Pulmonary artery endothelial cell (primary cell): ENCODE results near the gene ARHGAP10. TPM values are rescaled to one million over a fixed set of nuclear protein-coding genes. Genes with fewer than 3 reads are reported as not detected.
"Not testable (repeated sequence)": the region's sequence is repeated elsewhere in the genome, so short reads cannot be mapped to it uniquely, and the experiment has no call there.

Experiments used
- DNase-seq: peaks from one replicate; pipeline ENCODE4 v3.0.0-alpha.2; 2011; ENCODE audit warnings: low read depth, low spot score
- total RNA-seq: library from RNA; depleted of rRNA; stranded (reverse); fragments of >200 nt; gene quantifications from 2 replicates; pipeline ENCODE4 v1.2.3, GENCODE V29; 2014

The ARHGAP10 gene
- total RNA-seq, 1 donor from 2014 or later = 18.5 TPM

DNA sequence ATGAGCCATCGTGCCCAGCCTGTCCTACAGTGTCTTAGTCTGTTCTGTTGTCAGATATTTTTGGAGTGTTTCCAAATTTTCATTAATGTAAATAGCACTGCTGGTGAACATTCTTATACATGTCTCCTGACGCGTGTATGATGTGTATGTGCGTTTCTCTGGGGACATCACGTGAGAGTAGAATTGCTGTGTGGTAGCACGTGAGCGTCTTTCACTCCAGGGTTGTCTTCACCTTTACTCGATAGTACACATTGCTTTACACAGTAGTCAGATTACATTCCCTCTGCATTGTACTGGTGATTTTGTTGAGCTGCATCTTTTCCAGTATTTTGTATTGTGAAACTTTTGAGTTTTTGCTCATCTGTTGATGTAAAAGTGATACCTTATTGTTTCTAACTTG lies 60.0 kb downstream of the ARHGAP10 start:
- DNase-seq = no peak

DNA sequence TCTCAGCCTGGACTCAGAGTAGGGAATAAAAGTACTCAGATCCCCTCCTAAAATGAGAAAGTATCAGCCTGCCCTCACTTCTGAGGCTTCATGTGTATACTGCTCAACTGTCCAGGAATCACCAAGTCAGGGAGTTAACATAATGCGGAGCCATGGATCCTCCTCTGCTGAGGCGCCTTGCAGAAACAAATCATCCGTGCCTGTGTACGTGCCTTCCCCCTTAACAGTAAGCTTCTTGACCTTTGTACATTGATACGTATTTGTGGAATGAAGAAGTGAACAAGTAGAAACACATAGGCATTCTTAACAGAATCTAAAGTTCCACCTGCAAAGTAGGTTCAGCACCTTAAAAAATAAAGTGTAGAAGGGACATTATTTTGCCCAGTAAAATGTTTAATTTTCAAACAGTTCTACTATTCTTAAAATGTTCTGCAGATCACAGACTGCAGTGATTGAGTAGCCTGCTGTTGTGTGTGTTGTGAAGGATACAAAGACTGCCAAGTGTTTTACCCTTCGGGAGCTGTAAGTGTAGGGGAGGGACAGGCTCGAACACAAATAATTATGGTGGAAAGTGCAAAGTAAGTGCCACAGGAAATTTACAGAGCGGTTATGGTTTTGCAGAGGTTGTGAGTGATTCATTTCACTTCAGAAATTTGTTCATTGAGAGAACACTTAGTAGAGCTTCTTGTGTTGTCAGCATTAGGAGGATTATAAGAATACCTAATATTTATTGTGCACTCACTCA lies 61.9 kb downstream of the ARHGAP10 start:
- DNase-seq = no peak

DNA sequence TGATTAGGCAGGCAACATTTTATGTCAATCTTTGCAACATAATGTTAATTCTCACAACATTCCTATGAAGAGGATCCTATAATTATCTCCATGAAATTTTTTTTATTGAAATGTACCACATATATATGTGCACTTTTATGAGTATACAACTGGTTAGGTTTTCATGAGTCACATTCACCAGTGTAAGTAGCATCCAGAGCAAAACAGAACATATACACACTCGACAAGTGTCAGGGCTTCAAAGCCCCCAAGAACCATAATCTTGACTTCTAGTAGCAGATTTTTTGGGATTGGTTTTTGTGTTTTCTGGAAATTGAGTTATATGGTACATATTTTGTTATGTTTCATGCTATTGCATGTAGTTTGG lies 62.4 kb downstream of the ARHGAP10 start:
- no peak for DNase-seq

DNA sequence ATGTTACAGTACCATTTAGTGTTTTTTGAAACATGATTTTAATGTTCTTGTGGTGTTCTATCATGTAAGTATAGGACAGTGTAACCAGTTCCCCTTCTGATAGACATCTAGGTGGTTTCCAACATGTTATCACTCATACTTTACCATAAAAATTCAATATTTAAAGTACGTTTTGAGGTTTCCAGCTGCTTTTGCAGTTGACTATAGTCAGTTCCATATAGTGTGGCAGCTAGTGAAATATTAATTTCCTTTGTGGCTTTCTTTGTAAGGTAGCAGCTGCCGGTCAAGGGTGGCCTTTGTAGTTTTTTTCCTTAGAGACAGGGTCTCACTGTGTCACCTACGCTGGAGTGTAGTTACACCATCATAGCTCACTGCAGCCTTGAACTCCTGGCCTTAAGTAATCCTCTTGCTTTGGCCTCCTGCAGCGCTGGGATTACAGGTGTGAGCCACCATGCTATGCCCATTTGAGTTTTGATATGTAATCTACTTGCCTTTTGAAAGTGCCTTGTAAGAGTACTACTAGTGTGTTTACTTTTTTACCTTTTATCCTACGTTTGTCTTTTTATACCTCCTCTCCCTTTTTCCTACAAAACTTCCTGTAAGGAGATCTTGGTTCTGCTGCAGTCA lies 63.0 kb downstream of the ARHGAP10 start:
- DNase-seq = no peak

DNA sequence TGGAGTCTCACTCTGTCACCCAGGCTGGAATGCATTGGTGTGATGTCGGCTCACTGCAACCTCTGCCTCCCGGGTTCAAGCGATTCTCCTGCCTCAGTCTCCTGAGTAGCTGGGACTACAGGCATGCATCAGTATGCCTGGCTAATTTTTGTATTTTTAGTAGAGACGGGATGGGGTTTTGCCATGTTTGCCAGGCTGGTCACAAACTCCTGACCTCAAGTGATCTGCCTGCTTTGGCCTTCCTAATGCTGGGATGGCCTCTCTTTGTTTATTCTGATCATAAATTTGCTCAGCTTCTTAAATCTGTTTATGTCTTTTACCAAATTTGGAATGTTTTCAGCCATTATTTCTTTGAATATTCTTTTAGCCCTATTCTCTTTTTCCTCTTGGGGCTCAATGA lies 67.2 kb downstream of the ARHGAP10 start:
- not testable (repeated sequence) for DNase-seq

DNA sequence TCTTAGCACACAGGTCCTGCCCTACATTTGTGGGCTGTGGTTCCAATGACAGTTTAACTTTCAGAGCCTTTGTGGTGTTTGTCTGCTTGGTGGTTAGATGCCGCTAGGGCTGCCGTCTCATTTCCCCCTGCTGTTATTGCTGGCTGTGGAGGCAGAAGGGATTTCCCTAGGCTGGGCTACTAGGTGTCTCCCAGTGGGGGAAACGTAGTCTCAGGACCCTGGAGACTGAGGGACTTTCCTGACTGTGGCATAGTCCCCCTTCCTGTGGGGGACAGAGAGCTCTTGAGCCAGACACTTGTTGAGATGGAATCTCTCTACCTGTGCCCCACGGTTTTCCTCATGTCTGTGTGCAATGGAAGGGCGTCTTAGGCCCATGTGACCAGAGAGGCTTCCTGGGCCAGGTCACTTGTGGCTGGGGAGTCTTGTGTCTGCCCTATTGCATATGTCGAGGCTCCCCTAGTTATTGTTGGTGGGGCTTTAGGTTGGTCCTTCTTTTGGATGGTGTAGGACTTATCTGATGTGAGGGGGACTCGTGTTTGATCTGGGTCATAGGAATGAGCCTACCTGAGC lies 68.2 kb downstream of the ARHGAP10 start:
- DNase-seq = no peak

DNA sequence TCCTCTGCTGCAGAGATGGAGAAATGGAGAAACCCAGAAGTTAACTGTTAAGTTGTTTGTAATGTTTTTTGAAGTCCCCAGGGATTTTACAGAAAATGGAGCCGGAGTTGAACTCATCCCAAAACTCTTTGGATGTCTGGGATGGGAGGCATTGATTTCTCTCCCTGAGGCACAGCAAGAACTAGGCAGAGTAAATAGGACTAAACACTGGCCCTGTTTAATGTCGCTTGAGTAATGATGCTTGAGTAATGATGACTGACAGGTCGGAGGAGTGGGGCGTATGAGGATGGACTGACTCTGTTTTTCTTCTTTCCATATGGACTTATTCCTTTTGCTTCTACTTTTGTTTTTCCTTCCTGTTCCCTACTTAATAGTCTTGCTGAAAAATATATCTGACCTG lies 69.9 kb downstream of the ARHGAP10 start:
- no peak for DNase-seq

DNA sequence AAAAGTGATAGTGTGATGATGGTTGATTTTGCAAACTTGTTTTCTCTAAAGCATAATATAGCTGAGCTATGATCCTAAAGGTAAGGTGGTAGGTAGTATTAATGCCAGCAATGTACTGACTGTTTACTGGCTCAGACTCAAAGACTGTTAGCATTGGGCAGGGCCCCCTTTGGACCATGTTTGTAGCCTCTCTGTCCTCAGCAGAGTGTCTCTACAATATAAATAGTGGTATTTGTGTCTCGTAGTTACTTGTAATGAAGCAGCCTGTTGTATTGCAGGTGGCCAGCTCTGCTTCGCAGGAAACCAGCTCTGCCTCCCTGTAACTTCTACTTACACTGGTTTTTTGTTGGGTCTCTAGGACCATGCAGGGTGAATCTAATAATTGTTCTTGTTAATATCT lies 70.5 kb downstream of the ARHGAP10 start:
- DNase-seq = no peak

DNA sequence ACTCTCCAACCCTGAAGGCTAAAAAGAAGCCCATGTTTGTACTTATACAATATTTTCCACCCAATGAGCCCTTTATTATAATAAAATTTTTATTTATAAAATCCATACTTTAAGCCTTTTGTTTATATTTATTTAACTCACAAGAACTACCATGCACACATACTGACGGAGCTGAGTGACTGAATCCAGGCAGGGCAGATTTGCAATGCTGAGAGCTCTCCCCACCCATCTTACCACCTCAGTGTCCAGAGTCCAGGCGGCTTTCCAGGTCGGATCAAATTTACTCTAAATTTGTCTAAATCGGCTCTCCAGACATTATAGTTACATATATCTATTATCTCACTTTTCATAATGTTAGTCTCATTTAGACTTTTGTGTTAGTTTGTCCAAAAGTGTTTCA lies 74.1 kb downstream of the ARHGAP10 start:
- DNase-seq = no peak

- DNase-seq = no peak
Observed at GRCh38 chr4:147808447-147808846, 76.6 kb downstream of the ARHGAP10 start.

DNA sequence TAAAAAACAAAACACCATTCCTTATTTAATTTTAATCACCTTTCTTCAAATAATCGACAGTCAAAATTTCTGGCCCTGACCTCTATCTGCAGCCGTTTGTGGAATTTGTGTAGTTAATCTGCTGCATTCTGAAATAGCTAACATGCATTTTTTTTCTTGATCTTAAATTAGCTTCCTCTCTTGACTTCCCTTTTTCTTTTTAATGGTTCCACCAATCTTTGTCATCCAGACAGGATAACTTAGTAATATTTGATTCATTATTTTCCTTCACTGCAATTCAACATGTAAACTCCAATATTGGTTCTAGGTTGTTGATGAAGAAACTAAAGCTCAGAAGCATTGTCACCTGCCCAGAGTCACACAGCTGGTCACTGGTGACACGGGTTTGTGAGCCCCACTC lies 77.3 kb downstream of the ARHGAP10 start:
- no peak for DNase-seq

DNA sequence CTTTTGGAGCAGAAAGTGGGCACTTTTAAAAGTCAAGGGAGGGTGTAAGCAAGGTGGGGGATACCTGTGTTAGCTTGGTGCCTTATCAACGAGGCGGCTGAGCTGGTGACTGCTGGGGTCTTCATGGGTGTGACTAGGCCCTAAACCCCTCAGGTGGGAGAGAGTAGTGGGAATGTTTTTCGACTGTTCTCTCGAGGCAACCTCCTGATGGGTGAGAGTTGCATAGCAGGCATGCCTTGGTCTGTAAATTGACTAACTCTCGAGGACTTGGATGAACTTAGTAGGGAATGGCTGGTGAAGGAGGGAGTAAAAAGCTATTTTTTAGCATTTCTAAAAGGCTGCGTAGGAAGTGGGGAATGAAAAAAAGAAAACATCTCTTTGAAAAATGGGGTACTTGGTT lies 80.0 kb downstream of the ARHGAP10 start:
- no peak for DNase-seq

DNA sequence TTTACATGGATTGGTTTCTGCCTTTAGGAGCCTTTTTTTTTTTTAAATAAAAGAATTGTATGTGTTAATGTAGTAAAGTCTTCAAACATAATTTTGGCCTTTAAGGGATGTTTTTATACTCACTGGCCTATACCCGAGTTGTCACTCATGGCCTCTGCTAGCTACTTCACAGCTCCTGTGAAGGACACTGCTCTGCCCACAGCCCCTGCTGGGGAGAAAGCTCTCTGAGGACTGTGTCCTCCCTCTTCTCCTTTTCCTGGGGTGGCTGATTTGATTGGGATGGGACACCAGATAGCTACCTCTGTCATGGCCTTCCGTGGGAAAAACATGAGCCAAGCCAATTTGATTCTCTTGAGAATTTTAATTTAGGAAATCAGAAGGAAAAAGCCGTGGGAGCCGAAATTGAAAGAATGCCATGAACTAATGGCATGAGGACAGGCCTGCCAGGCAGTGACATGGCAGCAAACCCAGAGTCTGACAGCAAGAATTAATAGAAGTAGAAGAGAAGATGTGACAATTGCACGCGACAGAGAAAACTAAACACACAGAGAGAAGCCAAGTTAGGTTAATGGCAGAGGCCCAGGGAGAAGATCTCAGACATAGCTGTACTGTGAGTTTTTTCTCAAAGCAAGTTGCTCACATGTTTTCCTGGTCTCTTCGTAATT lies 81.4 kb downstream of the ARHGAP10 start:
- DNase-seq = no peak

GRCh38 chr4:147813973-147814372 lies 82.1 kb downstream of the ARHGAP10 start:
- no peak for DNase-seq

GRCh38 chr4:147814376-147814775 lies 82.5 kb downstream of the ARHGAP10 start:
- DNase-seq = no peak

- DNase-seq = no peak
Observed at GRCh38 chr4:147815741-147816140, 83.9 kb downstream of the ARHGAP10 start.

DNA sequence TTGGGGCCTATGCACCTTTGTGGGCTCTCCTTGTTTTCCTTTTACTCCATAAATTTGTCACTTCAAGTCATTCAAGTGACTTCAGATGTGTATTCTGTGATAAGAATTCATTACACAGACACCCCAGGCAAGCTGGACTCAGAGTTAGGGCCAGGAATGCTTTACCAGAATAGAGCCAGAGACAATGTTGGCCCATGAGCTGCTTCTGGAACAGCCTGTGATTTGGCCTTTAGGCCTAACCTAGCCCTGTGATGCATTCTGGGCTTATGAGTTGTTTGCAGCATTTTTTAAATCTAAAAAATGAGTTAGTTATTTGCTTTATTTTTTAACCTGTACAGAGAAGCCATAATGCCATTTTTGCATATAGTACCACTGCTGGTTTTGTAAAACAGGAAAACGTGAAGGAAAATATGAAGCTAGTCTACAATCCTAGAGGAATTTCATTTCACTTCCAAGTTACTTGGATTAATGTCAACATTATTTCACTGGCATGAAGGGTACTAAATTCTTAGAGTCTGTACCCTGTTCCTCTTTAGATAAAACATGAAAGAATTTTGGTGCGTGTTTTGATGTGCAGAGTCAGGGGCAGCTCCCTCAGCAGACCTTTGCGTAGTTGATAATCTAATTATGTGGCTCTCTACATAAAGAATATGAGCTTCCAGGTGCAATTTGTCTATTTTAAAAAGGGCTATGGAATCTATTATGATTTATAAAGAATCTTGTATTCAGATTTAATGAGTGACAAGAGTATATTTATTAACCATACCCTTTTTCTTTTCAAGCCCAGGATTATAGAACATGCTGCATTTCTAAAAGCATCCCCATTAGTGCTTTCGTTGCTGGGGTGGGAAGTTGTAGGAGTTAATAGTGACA lies 84.7 kb downstream of the ARHGAP10 start:
- DNase-seq = no peak

GRCh38 chr4:147820975-147821374 lies 89.1 kb downstream of the ARHGAP10 start:
- DNase-seq = no peak

DNA sequence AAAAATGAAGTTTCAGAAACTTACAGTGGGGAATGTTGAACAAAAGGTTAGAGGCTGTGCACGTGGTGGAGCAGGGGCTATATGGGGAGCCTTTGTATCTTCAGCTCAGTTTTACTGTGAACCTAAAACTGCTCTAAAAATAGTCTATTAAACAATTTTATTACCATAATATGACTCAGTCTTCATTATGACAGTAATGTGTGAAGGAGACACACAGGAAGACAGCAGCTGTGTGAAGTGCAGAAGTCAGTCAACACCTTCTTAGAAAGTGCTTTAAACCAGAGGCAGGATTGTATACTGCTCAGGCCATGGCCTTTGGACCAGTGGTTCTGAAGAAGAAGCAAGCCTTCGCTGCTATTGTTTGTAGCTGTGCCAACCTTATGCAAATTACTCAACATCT lies 89.7 kb downstream of the ARHGAP10 start:
- no peak for DNase-seq

- no peak for DNase-seq
Observed at GRCh38 chr4:147822128-147822527, 90.2 kb downstream of the ARHGAP10 start.

DNA sequence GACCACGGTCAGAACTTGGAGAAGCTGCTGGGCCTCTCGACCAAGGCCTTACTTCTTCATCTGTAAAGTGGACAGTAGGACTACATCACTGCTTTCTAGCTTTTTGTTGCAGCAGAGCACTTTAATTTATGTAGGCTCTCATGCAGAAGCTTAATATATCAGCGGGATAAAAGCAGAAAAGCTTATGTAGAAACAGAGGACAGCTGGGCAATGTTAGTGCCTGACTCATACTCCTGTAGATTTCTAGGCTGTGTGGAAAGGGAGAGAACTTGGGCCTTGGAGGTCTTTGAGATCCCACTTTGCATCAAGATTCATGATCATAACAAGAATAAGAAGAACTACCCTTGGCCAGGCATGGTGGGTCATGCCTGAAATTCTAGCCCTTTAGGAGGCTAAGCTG lies 91.2 kb downstream of the ARHGAP10 start:
- DNase-seq = no peak

DNA sequence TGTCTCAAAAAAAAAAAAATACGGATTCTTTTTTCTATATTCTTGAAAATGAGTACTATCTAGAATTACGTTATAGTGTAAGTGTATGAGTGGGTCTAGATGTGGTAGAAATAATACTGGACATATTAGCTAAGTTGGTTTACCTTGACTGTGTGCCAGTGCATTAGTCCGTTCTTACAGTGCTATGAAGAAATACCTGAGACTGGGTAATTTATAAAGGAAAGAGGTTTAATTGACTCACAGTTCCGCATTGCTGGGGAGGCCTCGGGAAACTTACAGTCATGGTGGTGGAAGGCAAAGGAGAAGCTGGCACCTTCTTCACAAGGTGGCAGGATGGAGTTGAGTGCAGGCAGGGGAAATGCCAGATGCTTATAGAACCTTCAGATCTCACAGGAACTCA lies 92.4 kb downstream of the ARHGAP10 start:
- DNase-seq = no peak
